Epithelial cell of esophagus (primary cell): Measurements from ENCODE around the gene RPUSD3.
A peak's percentile ranks its signal among the peaks of the same experiment; 100 is the strongest.

Experiments used
- DNase-seq: peaks from one replicate; pipeline ENCODE4 v3.0.0; 2010; ENCODE audit warnings: low read depth
- H3K4me3 ChIP-seq: 2 replicates; pipeline ENCODE4 v1.5.1; 2011; ENCODE audit warnings: mild to moderate bottlenecking, low read length, control low read depth
- TF ChIP-seq, protein P1 (sequence below): IDR thresholded peaks from 2 replicates; pipeline ENCODE4 v1.5.1; 2011; ENCODE audit warnings: low read depth, mild to moderate bottlenecking, low read length, control low read depth, inconsistent platforms; ENCODE audit not compliant: insufficient read depth; ENCODE audit errors: missing control alignments

Gene RPUSD3

GRCh38 chr3:9817436-9817835, 26.4 kb downstream of the RPUSD3 start:
- DNase-seq, result no peak
- no peak overlapping the region for H3K4me3 ChIP-seq
- TF ChIP-seq, protein P1, sequence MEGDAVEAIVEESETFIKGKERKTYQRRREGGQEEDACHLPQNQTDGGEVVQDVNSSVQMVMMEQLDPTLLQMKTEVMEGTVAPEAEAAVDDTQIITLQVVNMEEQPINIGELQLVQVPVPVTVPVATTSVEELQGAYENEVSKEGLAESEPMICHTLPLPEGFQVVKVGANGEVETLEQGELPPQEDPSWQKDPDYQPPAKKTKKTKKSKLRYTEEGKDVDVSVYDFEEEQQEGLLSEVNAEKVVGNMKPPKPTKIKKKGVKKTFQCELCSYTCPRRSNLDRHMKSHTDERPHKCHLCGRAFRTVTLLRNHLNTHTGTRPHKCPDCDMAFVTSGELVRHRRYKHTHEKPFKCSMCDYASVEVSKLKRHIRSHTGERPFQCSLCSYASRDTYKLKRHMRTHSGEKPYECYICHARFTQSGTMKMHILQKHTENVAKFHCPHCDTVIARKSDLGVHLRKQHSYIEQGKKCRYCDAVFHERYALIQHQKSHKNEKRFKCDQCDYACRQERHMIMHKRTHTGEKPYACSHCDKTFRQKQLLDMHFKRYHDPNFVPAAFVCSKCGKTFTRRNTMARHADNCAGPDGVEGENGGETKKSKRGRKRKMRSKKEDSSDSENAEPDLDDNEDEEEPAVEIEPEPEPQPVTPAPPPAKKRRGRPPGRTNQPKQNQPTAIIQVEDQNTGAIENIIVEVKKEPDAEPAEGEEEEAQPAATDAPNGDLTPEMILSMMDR, result no peak

DNA sequence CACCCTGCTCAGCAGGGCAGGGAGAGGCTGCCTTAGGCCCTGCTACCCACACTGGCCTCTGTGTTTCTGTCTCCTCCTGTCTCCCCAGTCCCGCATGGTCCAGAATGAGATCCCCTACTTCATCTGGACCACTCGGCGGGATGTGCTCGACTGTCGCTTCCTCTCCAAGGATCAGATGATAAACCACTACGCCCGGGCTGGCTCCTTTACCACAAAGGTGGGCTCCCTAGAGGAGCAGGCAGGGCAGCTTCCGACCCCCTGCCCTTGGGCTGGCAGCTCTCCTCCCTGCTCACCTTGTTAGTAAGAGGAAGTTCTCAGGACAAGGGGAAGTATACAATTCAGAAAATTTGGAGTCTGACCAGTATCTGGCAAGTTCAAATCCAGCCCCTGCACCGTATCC, 27.8 kb downstream of the RPUSD3 start:
- TF ChIP-seq, protein P1, result no peak
- H3K4me3 ChIP-seq, result no peak overlapping the region
- DNase-seq, result no peak

DNA sequence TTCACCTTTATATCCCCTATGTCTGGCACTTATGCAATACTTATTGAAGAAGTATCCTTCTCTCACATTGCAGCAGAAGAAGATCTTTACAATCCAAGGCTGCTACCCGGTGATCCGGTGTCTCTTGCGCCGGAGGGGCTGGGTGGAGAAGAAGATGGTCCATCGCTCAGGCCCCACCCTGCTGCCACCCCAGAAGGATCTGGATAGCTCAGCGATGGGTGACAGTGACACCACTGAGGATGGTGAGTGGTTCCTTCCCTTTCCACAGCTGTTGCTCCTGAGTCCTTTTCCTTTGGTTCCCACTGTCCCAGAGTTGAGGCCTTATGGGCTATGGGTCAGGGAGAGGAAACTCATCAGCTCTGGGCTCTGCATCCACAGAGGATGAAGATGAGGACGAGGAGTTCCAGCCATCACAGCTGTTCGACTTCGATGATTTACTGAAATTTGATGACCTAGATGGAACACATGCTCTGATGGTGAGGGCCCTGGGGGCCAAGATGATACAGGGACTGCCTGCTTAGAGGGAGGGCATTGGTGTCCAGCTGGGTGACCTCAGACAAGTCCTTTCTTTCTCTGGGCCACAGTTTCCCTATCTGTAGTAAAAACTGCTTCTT, 30.8 kb downstream of the RPUSD3 start:
- TF ChIP-seq, protein P1, result no peak
- no peak for DNase-seq

DNA sequence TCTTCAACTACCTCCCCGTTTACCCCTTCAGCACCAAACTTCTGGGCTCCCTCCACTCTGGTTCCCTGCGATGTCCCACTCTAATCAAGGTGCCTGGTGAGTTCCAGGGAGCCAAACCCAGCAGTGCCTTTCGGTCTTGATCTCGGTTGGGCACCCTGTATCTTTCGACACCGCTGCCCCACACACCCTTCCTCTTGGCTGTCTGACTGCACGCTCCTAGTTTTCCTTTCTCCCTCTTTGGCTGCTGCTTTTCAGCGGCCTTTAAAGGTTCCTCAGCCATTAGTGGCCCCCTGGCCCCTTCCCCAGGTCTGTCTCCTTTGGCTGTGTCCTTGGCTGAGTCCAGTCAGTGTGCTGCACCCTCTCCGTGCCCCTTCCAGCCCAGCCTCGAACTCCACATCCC, 33.0 kb downstream of the RPUSD3 start:
- peak overlapping the region; percentile 44 for H3K4me3 ChIP-seq
- TF ChIP-seq, protein P1, result no peak
- DNase-seq, result no peak

More for the DNA sequence above, 30.8 kb downstream of the RPUSD3 start:
- no peak overlapping the region for H3K4me3 ChIP-seq

DNA sequence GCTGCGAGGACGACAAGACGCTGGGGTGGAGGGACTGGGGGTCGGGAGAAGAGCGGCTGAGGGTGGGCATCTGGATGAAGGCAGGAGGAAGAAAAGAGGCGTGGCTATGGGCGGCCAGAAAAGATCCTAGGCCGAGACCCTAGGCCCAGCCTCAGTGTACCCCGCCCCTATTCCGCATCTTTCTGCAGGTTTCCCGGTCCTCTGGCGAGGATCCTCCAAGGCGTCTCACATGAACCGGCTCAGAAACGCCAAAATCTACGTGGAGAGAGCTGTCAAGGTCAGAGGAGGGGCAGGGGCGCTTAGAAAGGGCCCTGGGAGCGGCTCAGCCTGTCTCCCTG, 33.4 kb downstream of the RPUSD3 start:
- DNase-seq, result no peak

DNA sequence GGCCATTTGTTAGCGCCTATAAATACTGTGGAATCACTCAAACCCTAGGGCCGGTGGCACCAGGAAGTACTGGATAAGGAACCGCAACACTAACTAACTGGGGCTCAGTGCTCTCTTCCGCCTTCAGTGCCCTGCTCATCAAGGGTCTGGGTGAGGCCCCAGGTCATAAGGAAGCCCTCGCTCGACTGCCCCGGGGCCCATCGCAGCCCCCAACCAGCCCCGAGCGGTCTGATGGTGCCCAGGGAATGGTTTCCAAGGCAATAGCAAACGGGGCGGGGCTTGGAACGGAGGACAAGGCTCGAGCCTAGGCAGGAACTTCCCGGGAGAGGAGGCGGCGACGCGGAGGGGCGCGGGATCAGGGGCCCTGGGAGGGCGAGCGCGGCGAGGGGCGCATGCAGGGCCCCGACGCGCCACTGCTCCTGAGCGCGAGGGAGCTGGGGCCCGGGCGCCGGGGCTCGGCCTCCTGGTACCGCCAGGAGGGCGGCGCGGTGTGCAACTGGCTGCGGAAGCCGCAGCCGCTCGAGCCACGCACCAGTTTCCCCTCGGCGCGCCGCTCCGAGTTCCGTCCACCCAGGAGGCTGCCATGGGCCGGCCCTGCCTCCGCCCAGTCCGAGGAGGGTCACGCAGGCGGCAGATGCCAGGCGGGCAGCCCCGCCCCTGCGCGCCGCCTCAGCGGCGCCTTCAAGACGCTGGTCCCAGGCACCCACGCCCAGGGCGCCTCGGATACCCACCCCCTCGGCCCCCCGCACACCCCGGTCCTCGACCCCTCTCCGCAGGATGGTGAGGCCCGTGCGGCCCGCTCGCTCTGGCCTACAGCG, 34.0 kb downstream of the RPUSD3 start, which contains the start of gene TTLL3:
TTLL3 (plus strand) TSS at position 648 of the 818 bp plus-strand sequence. CDS start 400 bp downstream, outside the sequence.
- peak; percentile 38 for DNase-seq
- TF ChIP-seq, protein P1, result no peak
- H3K4me3 ChIP-seq, result peak within 1 kb of the TSS; percentile 44

More for the DNA sequence above, 33.4 kb downstream of the RPUSD3 start:
- TF ChIP-seq, protein P1, result no peak
- peak overlapping the region; percentile 44 for H3K4me3 ChIP-seq
